NCI-H524 (cell line): ENCODE results near the gene CAPN12.

Experiments
- DNase-seq, 2 experiments: peaks; one replicate each; lab custom pipeline; 2025; lab: John Stamatoyannopoulos, UW

The CAPN12 gene

GRCh38 chr19:38737921-38738737 lies 6.1 kb downstream of the CAPN12 start:
- DNase-seq: no peak

- no peak for DNase-seq
These were observed 6.9 kb downstream of the CAPN12 start for GRCh38 chr19:38737281-38737865.

- peak; percentile 16 to 38 for DNase-seq
These were observed 7.6 kb downstream of the CAPN12 start for GRCh38 chr19:38736413-38737280.

- DNase-seq: peak in 1 of 2 experiments; percentile 42
These were observed 8.2 kb downstream of the CAPN12 start for GRCh38 chr19:38736036-38736412.

- DNase-seq: no peak
These were observed 9.0 kb downstream of the CAPN12 start for GRCh38 chr19:38735257-38735686.

GRCh38 chr19:38734426-38735256 lies 9.6 kb downstream of the CAPN12 start:
- DNase-seq: no peak

- no peak for DNase-seq
These were observed 10.2 kb downstream of the CAPN12 start for GRCh38 chr19:38734176-38734425.

GRCh38 chr19:38733493-38734175 lies 10.6 kb downstream of the CAPN12 start:
- no peak for DNase-seq

GRCh38 chr19:38733241-38733492 lies 11.1 kb downstream of the CAPN12 start:
- no peak for DNase-seq

- DNase-seq: peak; percentile 39 to 74
These were observed 12.5 kb downstream of the CAPN12 start for GRCh38 chr19:38731654-38732301.

GRCh38 chr19:38730731-38731589 lies 13.3 kb downstream of the CAPN12 start:
- no peak for DNase-seq

- DNase-seq: no peak
These were observed 13.9 kb downstream of the CAPN12 start for GRCh38 chr19:38730470-38730730.

GRCh38 chr19:38729653-38730469 lies 14.4 kb downstream of the CAPN12 start:
- peak; percentile 42 to 63 for DNase-seq

GRCh38 chr19:38728752-38729541 lies 15.3 kb downstream of the CAPN12 start:
- no peak for DNase-seq

GRCh38 chr19:38727868-38728660 lies 16.2 kb downstream of the CAPN12 start:
- no peak for DNase-seq

- no peak for DNase-seq
These were observed 16.9 kb downstream of the CAPN12 start for GRCh38 chr19:38727306-38727867.

- DNase-seq: no peak
These were observed 17.4 kb downstream of the CAPN12 start for GRCh38 chr19:38726761-38727301.
